NCI-H82 treated with DMSO at 0.1 percent for 48 hours (cell line): ENCODE data around the gene PFKP.
"Not testable (repeated sequence)": the region's sequence is repeated elsewhere in the genome, so short reads cannot be mapped to it uniquely, and the experiment has no call there.

Experiments used
- DNase-seq: peaks from one replicate; lab custom pipeline; 2025; ENCODE audit not compliant: unreplicated experiment; lab: John Stamatoyannopoulos, UW

The PFKP gene

DNA sequence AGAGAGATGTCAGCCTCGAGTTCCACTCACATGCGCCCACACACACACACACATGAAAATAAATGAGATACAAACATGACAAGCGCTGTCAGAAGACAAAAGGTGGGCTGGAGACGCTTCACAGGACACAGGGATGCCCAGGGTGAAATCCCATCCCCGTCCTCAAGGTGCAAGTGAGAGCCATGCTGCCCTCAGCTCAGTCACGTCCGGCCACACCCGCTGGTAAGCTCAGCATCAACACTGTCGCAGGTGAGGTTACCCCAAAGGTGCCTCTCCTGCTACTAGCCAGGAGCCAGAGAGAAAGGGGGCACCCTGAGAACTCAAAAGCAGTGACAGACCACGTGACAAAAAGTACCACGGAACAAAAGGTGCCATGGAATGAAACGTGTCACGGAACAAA is 83.0 kb downstream of the PFKP start:
- no peak for DNase-seq

DNA sequence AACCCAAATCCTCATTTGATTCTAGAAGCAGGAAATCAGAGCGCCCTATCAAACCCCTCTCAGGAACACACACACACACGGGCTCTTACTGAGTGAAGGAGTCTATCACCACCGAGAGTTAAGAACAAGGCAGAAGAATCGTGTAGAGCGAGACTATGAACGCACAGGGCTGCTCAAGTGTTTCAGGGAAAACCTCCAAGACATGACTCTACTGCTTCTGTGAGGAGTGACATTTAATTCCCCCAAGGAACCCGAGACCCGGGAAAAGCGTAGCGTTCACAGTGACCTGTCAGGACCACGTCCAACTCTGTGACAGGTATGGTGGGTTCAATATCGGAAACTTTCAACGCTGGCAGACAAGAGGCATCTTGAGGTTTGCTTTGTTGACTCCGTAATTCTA is 83.6 kb downstream of the PFKP start:
- DNase-seq: no peak

DNA sequence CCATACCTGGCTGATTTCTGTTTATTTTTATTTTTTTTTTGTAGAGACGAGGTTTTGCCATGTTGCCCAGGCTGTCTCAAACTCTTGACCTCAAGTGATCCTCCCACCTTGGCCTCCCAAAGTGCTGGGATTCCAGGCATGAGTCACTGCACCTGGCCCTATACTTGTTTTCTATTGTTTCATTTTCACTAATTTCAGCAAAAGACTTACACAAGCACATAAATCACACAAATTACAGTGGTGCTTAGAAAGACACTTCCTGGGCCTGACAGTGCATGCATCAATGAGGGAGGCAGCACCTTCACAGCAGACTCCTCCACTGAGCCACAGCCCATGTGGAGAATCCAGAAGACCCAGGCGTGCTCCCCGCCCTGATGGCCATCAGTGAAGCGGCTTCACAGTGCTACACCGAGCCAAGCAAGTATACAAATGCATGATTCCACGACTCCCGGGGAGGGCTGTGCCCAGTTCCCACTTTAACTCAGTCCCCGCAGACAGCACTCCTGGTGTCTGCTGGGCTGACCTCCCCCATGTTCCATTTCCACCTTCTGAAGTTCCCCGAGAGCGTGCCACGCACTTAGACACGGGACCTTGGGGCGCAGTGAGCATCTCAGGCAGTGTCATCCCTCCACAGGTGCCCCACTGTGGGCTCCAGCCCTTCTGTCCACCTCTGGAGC is 84.7 kb downstream of the PFKP start:
- DNase-seq: no peak

DNA sequence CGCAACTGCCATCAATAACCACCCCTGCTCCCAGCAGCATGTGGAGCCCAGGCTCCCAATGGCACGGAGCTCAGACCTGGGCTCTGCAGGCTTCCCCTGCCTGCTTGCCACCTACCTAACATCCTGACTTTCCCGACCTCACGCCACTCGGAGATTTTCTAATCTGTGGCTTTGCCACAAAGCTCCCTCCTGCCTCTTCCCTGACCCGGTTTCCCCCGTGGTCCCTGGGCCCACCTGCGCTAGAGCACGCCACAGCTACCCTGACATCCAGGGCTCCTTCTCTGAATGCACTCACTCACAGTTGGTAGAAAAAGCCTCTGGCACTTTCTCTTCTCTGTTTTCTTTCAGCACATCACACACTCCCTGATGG is 85.2 kb downstream of the PFKP start:
- DNase-seq: no peak

DNA sequence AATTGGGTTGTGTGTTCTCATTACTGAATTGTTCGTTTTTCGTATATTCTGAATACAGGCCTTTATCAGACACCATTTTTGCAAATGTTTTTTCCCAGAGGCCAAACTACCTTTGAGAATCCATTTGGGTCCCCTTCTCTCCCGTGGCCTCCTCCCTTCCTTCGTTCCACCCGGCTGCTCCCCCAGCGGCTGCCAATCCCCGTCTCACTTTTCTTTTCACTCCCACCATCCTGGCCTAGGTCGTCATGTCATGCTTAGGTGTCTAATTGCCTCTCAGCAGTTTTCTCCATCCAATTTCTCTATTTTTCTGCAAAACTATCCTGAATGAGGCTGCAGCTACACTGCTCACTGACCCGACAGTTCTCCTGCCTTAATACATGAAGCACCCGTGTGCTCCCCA is 87.3 kb downstream of the PFKP start:
- DNase-seq: no peak

DNA sequence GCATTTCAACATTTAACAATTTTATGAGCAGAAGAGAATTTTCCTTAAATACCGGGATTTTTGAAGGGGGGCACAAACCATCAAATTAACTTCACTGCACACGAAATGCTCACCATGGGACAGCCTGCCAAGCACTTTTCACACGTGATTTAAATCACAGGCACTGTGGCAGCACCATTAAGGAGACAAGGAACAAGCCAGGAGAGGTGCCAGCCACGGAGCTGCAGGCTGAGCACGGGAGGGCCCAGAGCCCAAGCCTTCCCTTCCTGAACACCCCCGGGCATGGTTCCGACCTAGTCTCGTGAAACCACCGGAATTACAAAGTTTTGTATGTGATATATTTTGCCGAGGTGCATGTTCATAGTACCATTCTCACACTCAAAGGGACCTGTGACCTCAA is 91.8 kb downstream of the PFKP start:
- no peak for DNase-seq

DNA sequence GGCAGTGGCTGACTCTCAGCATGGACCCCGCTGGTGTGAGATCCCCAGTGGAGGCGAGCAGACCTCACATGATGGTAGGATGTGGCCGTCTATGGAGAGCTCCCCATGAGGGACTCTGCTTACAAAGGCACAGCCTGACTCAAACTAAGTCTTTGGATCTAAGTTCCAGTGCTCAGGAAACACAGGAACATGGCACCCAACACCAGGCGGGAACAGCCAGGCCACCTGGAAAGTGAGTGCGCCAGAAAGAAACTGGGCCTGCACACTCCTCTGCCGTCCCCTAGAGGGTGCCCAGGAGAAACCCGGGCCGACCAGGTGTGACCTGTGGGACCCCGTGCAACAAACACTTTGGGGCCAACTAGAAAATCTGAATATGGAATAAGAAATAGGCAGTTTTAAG is 95.2 kb downstream of the PFKP start:
- no peak for DNase-seq

DNA sequence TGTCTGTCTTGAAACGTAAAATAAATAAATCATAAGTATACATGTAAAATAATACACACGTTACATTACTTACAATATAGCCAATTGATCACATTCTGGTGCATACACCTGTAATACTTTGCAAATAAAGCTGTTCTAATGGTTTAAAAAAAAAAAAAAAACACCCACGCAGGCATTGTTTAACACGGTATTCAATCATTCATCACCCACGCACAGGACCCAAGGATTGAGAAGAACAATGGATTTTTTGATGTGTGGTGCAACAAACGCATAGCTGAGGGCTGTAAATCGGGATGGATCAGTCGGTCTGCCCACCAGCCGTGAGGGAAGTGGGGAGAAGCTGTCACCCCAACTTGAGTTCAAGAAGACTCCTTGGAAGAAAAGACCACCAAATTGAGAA is 96.5 kb downstream of the PFKP start:
- DNase-seq: no peak

DNA sequence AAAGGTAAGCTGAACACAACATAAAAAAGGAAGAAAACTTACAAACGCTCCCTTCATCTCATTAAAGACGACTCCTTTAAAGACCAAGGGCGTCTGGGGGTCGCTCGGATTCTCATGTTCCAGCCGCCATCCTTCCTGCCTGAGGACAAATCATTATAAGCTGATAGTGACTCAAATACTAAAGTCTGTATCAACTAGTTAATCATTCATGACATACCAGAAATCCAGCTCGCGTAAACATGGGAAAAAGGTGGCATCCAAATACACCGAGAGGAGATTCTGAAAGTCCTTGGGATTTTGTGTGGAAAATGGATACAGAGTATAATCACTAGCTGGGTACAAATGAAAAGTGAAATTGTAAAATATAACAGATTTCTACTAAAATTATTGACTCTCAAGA is 97.8 kb downstream of the PFKP start:
- no peak for DNase-seq

DNA sequence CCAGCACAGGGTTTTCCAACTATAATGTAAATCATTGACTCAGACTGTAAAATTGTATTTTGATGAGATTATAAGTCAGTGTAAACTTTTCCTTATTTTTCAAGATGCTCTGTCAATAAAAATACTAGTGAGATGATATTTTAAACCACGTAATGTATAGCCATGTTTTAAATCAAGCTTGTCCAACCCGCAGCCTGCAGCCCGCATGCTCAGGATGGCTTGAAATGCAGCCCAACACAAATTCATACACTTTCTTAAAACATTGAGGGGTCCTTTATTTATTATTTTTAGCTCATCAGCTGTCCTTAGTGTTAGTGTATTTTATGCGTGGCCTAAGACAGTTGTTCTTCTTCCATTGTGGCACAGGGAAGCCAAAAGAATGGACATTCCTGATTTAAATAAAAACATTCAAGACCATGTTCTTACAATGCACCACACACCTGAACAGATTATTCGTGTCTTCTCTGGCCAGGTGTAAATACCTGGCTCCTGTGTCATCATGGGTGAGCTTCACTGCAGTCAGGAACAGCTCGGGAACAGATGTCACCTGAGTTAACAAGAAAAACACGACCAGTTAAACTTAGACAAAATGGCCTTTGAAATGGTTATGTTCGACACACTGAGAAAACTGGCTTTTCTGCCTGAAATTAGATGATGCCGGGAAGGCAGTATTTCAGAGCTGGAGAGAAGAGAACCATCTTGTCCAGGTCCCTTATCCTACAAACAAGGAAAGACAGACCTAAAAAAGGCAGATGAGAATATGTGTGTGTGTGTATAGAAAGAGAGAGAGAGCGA is 99.3 kb downstream of the PFKP start:
- no peak for DNase-seq

DNA sequence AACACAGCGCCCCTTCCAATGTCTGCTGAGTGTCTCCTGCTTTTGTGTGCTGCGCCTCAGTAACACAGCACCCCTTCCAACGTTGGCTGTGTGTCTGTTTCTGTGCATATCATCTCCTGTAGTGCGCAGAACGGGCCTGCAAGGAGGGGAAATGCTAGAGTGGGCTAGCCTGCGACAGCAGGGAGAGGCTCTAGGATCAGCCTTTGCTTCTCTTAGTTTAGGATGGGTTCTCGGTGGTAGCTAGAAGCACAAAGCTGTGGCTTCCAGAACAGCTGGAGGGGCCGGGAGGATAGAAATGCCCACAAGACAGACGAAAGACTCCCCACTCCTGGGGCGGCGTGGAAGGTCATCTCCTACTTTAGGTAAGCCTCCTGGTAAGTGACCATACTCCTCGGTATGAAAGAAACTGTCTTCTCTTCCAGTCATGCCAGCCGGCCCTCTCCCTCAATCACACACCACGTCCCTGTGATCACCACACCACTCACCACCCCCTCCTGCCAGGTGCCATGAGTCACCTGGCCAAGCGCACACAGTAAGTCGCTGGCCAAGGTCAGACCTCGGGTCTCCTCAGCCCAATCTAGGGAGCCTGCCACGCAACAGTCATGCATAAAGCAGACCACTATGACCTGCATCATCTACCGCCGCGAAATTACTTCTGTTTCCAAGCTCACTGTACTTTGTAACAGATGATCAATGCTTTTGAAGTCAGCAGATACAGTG is 100.4 kb downstream of the PFKP start:
- DNase-seq: no peak

DNA sequence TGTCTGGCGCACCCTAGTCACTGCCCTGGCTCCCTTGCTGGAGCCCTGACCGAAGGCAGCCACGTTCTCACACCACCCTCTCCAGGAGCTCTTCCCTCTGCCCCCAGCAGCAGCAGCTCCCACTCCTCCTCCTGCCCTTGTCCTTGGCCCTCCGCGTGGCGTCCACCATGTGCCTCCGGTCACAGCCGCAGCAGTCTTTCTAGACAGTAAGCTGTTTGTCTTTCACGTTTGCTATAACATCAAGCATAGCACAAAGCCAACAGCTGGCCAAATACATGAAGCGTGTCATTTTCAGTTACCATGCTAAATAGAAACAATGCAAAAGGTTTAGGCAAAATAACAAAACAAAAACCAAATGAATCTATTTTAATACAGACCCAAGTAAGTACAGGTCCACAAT is 101.9 kb downstream of the PFKP start:
- no peak for DNase-seq

DNA sequence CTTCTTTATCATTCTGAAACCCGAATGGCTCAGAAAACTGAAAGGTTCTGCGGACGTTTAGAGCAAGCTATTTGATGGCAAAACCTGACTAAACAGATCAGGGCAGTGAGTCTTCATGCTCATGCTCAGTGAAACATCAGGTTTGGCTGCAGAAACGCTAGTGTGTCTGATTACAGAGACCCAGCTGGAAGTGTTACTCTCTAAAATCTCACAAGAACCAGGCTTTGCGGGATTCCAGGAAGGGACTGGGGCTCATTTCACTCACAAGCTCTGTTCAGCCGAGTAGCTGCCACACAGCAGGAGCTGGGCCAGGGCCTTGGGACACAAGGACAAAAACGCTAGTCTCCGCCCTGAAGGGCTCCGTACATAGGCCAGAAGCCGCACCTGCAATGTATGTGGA is 102.3 kb downstream of the PFKP start:
- DNase-seq: no peak

DNA sequence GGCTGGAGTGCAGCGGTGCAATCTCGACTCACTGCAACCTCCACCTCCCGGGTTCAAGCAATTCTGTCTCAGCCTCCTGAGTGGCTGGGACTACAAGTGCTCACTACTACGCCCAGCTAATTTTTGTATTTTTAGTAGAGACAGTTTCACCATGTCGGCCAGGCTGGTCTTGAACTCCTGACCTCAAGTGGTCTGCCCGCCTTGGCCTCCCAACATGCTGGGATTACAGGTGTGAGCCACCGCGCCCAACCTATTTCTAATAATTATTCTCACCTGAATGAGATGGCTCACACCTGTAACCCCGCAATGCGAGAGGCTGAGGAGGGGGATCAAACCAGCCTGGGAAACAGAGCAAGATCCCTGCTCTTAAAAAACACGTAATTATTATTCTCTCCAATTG is 104.1 kb downstream of the PFKP start:
- not testable (repeated sequence) for DNase-seq

DNA sequence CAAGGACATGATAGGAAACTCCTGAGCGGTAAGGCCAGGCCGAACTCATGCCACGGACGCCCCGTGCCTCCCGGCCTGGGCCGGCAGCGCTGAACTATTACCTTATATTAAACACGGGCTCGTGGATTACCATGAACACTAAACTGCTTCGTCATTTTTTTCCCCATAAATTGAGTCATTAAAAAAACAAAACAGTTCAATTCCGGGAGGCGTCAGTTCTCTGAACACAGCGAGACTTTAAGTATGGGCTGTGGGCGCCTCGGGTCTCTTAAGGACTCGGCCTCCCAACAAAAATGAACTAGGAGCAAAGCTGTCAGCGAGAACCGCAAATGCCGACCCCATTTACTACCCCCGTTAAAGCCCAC is 104.7 kb downstream of the PFKP start:
- no peak for DNase-seq

DNA sequence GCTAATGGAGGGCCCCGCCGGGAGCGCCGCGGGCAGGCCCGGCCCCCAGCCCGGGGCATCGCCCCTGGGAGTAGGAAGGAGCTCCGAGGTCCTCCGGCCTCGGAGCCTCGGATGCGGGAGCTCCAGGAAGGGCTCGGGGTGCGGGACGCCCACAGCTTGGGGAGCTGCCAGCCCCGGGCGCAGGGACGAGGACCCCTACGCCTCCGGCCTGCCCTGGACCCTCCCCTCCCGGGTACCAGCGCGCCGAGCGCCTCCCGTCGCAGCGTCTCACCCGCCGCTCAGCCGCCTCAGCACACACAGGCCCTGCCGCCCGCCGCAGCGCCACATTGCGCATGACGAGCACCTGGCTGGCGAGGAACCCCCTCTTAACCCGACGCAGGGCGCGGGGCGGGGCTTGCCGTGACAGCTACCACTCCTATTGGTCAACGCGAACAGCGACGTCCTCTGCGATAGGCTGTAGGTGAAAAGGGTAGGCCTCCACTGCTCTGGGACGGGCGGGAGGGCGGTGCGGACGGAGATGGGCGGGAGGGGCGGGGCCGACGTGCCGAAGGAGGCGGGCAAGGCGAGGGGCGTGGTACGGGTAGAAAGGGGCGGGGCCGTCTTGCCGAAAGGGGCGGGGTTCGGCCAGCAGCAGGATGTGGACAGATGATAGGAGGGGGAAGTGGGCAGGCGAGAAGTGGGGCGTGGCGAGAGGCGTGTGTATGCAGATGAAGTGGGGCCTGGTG is 105.3 kb downstream of the PFKP start, which contains the start of gene PITRM1:
Gene PITRM1, minus strand, starts transcription at position 337 of the 725 bp plus-strand sequence. Its CDS starts 10 bp downstream, at position 327.
- peak; percentile 94 for DNase-seq

DNA sequence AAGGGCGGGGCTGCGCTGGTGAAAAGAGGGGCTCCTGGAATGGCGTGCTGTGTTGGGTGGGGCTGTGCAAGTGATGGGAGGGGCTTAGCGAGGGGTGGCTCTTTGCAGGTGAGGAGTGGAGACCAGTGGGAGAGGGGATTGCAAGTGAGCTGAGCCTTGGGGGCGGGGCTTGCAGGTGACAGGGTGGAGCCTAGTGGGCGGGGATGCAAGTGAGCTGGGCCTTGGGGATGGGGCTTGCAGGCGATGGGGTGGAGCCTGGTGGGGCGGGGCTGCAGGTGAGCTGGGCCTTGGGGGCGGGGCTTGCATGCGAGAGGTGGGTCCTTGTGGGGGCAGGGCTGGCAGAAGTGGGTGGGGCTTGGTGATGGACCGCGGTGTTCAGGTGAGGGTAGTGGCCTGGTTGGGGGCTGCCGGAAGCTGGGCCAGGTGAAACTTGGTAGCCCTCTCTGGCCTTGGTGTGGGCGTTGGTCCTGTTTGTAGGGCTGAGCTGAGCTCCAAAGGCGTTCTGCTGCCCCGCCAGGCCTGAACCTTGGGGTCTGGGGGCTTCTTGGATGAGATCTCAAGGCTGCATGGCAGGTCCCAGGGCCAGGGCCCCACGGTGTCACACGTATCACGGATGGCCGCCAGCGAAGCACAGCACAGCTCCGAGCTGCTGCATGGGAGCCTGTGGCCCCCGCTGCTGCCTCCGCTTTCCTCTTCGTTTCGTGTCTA is 106.0 kb downstream of the PFKP start:
- DNase-seq: no peak

DNA sequence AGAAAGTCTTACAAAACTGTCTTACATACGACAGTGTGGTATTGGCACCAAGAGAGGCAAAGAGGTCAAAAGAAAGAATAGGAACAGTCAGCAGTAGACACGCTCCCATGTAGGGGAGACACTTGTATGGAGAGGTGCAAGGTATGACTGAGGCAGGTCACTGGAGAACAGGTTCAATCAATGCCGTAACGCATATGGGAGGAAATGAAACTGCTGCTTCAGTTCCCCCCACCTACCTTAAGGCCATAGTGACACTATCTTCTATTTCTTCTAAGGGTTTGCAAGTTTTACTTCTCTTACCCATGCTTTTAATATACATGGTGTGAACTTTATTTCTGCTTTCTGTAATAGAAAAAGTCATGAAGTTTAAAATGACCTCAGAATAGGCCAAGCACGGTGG is 110.7 kb downstream of the PFKP start:
- no peak for DNase-seq

DNA sequence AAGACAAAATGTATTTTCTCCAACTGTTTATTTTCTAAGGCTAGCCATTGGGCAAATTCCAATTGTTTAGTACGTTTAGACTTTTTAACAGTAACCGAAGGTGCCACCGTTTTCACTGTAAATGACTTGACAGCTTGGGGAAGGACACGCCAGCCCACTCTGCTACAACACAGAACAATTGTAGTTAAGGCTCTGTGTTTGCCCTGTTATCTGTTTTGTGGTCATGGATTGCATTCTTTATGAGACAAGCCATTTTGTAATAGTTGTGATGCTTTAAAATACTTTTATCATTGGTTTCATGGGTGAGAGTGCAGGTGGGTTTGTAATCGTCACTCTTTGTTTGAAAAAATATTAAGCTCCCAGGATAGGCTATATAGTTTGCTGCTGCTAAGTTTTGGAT is 111.8 kb downstream of the PFKP start:
- no peak for DNase-seq

DNA sequence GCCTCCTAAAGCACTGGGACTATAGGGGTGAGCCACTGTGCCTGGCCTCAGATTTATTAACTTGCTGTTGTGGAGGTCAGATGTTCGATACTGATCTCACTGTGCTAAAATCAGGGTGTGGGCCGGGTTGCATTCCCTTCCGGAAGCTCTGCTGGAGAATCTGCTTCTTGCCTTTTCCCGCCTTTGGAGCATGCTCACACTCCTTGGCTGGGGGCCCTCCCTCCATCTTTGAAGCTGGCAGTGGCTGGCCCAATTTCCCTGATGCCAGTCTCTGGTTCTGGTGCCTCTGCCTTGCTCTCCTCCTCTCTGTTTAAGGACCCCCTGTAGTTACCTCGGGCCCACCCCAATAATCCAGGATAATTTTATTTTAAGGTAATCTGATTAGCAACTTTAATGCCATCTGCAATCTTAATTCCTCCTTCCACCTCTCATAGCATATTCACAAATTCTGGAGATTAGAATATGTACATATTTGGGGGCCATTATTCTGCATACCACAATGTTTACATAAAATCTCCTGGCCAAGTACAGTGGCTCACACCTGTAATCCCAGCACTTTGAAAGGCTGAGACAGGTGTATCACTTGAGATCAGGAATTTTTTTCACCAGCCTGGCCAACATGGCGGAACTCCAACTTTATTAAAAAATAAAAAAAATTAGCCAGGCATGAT is 113.1 kb downstream of the PFKP start:
- peak; percentile 7 for DNase-seq
